Measurements from ENCODE around the gene VEGFD.

DNA sequence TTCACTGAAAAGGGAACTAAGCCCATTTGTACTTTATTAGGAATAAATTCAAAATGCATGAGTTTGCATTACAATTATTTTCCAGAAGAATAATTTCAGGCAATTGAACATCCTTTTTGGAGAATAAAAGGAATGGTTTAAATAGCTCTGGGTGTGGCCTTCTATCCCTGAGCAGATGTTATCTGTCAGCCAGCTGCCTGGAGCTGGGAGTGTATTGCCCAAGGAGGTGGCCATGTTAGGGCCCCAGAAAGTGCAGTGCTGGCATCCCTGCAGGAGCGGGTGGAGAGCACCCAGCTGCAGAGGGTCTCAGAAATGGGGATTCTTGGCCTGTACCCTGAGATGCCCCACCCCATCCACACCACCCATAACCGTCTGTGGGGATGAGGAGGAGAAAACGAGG is 21.6 kb upstream of the VEGFD start:
- TF ChIP-seq EZH2 (IDR thresholded peaks at IDR 0.05; ENCODE audit: borderline replicate concordance, low read depth, low read length, poor library complexity, severe bottlenecking): no peak
- TF ChIP-seq, protein P1, sequence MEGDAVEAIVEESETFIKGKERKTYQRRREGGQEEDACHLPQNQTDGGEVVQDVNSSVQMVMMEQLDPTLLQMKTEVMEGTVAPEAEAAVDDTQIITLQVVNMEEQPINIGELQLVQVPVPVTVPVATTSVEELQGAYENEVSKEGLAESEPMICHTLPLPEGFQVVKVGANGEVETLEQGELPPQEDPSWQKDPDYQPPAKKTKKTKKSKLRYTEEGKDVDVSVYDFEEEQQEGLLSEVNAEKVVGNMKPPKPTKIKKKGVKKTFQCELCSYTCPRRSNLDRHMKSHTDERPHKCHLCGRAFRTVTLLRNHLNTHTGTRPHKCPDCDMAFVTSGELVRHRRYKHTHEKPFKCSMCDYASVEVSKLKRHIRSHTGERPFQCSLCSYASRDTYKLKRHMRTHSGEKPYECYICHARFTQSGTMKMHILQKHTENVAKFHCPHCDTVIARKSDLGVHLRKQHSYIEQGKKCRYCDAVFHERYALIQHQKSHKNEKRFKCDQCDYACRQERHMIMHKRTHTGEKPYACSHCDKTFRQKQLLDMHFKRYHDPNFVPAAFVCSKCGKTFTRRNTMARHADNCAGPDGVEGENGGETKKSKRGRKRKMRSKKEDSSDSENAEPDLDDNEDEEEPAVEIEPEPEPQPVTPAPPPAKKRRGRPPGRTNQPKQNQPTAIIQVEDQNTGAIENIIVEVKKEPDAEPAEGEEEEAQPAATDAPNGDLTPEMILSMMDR (conservative IDR thresholded peaks at IDR 0.05; ENCODE audit: low read depth, low read length): no peak

All from A673 (cell line).